Skin epidermis (tissue), 12 donors: ENCODE results near the gene ZNF778.

ENCODE experiments used
- H3K27ac ChIP-seq, 21 experiments: fragments of 200-600 bp; sonication (generic) in 11 of 21; one replicate each; pipeline ENCODE4 v1.5.0; 2020; ENCODE audit warnings: mild to moderate bottlenecking in 3 of 21, inconsistent platforms in 2 of 21, moderate library complexity in 2 of 21
- H3K4me3 ChIP-seq, 7 experiments: fragments of 200-600 bp; sonication (generic) in 2 of 7; one replicate each; pipeline ENCODE4 v1.5.0; 2020; ENCODE audit warnings: inconsistent platforms in 2 of 7, mild to moderate bottlenecking in 2 of 7, moderate library complexity in 1 of 7

ZNF778 gene

GRCh38 chr16:89285381-89285780 is 67.9 kb downstream of the ZNF778 start:
- Histone ChIP-seq H3K4me3 (no peak overlapping the region), H3K27ac (no peak overlapping the region)

GRCh38 chr16:89286096-89286495 is 68.6 kb downstream of the ZNF778 start:
- no peak overlapping the region for H3K27ac ChIP-seq
- no peak overlapping the region for H3K4me3 ChIP-seq
